ENCODE results near the gene TXNDC5. TPM values are rescaled to one million over a fixed set of nuclear protein-coding genes. Genes with fewer than 3 reads are reported as not detected.

The TXNDC5 gene
- total RNA-seq, 2 experiments from 2014 or later = 49.3 to 51.0 TPM

- POLR2A ChIA-PET = interaction anchor here (0.7 kb wide), 1 partner anchor 29 kb away, joined by 3 read pairs; no protein-coding TSS in a partner anchor
- TF ChIP-seq CTCF (IDR thresholded peaks at IDR 0.05) = no peak
- DNase-seq = no peak
- Mint-ChIP-seq H3K36me3 (ENCODE audit: low read depth) (peaks cover 41% of the 10 kb centered on the region), H3K27ac (no peak overlapping the region), H3K4me3 (no peak overlapping the region), H3K9me3 (no peaks in the 10 kb centered on the region), H3K4me1 (ENCODE audit: low read depth) (no peaks in the 10 kb centered on the region), H3K27me3 (no peaks in the 10 kb centered on the region)
- no peak for ATAC-seq
- intact Hi-C loops (cut with micrococcal nuclease) = no loop called here
- CTCF ChIA-PET = interaction anchor here (1.2 kb wide), 1 partner anchor 44 kb away, joined by 3 read pairs; no protein-coding TSS in a partner anchor
Observed at GRCh38 chr6:7879980-7880717, 30.4 kb downstream of the TXNDC5 start.

- Mint-ChIP-seq H3K36me3 (ENCODE audit: low read depth) (peaks cover 36% of the 10 kb centered on the region), H3K4me3 (no peak overlapping the region), H3K27me3 (no peaks in the 10 kb centered on the region), H3K4me1 (ENCODE audit: low read depth) (no peaks in the 10 kb centered on the region), H3K9me3 (no peaks in the 10 kb centered on the region), H3K27ac (no peak overlapping the region)
- TF ChIP-seq CTCF (IDR thresholded peaks at IDR 0.05) = no peak
- POLR2A ChIA-PET = no interaction called here
- no peak for ATAC-seq
- DNase-seq = no peak
- CTCF ChIA-PET = interaction anchor here (1.2 kb wide), 1 partner anchor 45 kb away, joined by 3 read pairs; no protein-coding TSS in a partner anchor
- intact Hi-C loops (cut with micrococcal nuclease) = no loop called here
Observed at GRCh38 chr6:7879579-7879978, 31.0 kb downstream of the TXNDC5 start.

- H3K36me3 Mint-ChIP-seq (ENCODE audit: low read depth) = peaks cover 31% of the 10 kb centered on the region
- CTCF ChIA-PET = no interaction called here
- no peaks in the 10 kb centered on the region for H3K4me1 Mint-ChIP-seq (ENCODE audit: low read depth)
- intact Hi-C loops (cut with micrococcal nuclease) = no loop called here
- no peak overlapping the region for H3K27ac Mint-ChIP-seq
- DNase-seq = no peak
- no peak for TF ChIP-seq CTCF (IDR thresholded peaks at IDR 0.05)
- H3K4me3 Mint-ChIP-seq = no peak overlapping the region
- POLR2A ChIA-PET = no interaction called here
- no peaks in the 10 kb centered on the region for H3K27me3 Mint-ChIP-seq
- ATAC-seq = no peak
- H3K9me3 Mint-ChIP-seq = peaks cover 3% of the 10 kb centered on the region
Observed at GRCh38 chr6:7879043-7879442, 31.5 kb downstream of the TXNDC5 start.

GRCh38 chr6:7878401-7878964 is 32.1 kb downstream of the TXNDC5 start:
- intact Hi-C loops (cut with micrococcal nuclease) = no loop called here
- POLR2A ChIA-PET = no interaction called here
- no peaks in the 10 kb centered on the region for H3K27me3 Mint-ChIP-seq
- H3K9me3 Mint-ChIP-seq = peaks cover 8% of the 10 kb centered on the region
- H3K4me1 Mint-ChIP-seq (ENCODE audit: low read depth) = no peaks in the 10 kb centered on the region
- CTCF ChIA-PET = no interaction called here
- H3K27ac Mint-ChIP-seq = no peak overlapping the region
- DNase-seq (no peak), ATAC-seq (no peak)
- TF ChIP-seq CTCF (IDR thresholded peaks at IDR 0.05) = no peak
- no peak overlapping the region for H3K4me3 Mint-ChIP-seq
- H3K36me3 Mint-ChIP-seq (ENCODE audit: low read depth) = peaks cover 25% of the 10 kb centered on the region

- TF ChIP-seq CTCF (IDR thresholded peaks at IDR 0.05) = no peak
- peaks cover 3% of the 10 kb centered on the region for H3K9me3 Mint-ChIP-seq
- no peaks in the 10 kb centered on the region for H3K36me3 Mint-ChIP-seq (ENCODE audit: low read depth)
- H3K27ac Mint-ChIP-seq = no peak overlapping the region
- no peak overlapping the region for H3K4me3 Mint-ChIP-seq
- ATAC-seq (no peak), DNase-seq (no peak)
- no peaks in the 10 kb centered on the region for H3K4me1 Mint-ChIP-seq (ENCODE audit: low read depth)
- ChIA-PET POLR2A (no interaction called here), CTCF (no interaction called here)
- intact Hi-C loops (cut with micrococcal nuclease) = no loop called here
- H3K27me3 Mint-ChIP-seq = no peaks in the 10 kb centered on the region
Observed at GRCh38 chr6:7868926-7869325, 41.7 kb downstream of the TXNDC5 start.

Measured in activated CD8-positive, alpha-beta T cell treated with anti-CD3 and anti-CD28 coated beads for 36 hours (primary cell).